GM21423 (cell line): Measurements from ENCODE around the gene TOPAZ1.
A peak's percentile ranks its signal among the peaks of the same experiment; 100 is the strongest.

Experiments used
- ATAC-seq: cut with Tn5 transposase; IDR thresholded peaks from one replicate; pipeline ENCODE4 v1.9.1; 2021; ENCODE audit warnings: mild to moderate bottlenecking, moderate library complexity; ENCODE audit not compliant: unreplicated experiment

TOPAZ1 gene

DNA sequence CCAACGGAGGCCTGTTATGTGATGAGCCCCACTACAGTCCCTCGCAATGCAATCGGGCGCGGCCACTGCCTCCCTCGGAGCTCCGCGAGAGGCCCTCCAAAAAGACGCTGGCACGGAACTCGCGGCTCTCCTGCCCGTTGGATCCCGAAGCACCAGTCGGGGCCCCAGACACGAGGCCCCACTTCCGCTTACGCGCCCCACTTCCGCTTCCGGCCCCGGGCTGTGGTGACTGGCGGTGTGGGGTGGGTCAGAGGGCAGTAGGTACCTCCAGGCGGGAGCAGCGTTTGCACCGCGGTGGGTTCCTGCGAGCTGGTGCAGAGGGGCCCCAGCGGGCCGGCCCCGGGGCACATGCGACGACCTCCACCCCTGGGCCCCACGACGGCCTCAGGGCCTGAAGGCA is at the start of gene TOPAZ1:
Gene TOPAZ1, plus strand, starts transcription at position 181 of the 400 bp plus-strand sequence. Its CDS starts 168 bp downstream, at position 349.
- no peak for ATAC-seq

DNA sequence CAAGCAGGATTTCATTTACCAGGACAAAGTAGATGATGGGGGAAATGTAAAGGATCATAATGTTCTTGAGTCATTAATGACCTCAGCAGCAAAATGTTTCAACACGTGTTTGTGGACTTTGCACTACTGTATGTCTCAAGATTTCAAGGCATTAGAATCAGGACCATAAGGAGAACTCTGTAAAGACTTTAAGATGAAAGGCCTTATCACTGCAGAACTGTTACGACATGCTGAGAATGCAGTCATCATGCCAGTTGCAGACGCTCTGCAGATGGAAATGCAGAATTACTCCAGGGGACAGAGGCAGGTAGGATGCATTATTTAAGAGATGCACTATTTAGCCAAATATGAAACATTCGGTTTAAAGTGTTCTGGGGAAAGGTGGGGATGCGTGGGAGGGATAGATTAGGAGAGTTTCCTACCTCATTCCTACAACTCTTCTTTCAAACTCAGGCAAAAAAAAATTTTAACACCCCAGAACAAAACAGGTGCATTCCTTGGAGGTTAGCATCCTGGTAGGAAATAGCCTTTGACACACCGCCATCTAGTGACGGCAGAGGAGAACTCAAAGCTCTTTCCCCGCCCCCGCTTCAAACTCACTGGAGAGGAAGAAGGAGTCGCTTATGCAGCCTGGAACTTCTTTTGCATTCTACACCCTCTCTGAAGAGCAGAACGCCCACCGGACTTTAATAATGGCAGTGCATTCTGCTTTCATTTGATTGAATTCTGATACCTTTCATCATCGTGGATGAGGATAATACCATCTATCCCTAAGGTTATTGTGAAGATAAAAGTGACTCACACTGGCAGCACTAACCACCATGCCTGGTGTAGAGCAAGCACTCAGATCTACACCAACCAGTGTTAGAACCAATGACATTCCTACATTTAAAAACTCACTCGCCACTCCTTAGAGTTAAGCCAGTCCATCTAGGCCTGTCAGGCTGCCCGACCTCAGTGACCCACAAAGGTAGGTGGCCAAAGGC is 43.1 kb upstream of the TOPAZ1 start:
- no peak for ATAC-seq

DNA sequence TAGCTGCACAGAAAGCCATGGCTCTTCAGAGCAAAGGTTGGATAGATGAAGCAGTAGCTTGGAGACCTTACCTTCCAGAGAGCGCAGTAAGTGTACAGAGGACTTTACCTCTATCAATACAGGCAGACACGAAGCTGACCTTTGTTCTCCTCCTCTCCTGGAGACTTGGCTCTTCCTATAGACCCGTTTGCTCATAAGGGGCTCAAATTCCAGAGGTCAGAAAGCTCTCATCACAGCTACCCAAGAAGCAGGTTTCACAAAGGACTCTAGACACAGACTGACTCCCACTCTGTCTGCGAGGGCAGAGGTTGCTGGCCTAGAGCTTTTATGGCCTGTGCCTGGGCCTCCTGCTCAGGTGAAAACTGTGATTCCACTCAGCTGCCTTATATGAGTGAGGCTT is 35.4 kb upstream of the TOPAZ1 start:
- ATAC-seq: no peak

DNA sequence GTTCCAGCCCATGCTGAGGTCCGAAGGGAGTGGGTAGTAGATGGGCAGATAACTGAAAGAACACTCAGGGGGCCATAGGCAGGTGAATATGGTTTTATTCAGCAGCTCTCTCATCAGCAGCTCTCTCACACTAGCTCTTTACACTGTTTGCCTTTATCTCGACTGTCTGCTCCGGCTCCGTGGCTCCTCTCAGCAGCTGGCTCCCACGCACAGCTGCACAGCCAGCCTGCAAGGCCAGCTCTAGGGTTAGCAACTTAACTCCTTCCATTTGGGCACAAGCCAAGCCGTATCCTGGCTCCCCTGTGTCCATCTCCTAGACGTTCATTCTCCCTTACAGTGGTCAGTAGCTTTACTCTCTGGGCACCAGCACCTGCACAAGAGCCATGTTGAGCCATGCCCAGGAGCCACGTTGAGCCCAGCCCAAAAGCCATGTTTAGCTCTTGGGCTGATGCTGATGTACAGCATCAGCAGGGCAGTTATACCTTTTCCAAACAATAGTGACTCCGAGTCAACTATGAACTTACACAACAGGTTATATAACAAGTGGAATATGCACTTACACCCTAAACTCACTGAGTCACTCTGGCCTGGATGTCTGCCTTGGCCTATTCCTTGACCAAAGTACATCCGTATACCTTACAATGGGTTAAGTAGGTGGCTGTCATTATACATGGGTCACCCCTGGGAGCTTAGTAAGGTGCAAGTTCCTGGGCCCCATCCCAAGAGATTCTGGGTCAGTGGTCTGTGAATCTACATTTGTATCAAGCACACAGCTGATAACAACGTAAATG is 34.6 kb upstream of the TOPAZ1 start:
- no peak for ATAC-seq

DNA sequence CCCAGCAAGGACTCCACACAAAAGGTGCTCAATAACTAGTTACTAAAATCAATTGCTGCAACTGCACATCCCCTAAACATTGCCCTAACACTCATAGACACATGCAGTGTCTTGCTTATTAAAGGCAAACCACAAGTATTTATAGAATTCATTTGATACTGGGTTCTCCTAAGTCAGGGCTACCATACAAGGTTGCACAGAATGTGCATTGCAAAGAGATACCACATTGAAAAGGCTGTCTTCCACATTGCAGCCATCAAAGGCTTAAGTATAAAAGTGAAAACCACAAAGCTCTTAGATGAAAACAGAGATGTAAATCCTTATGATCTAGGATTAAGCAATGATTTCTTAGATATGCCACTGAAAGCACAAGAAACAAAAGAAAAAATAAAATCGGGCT is 33.6 kb upstream of the TOPAZ1 start:
- no peak for ATAC-seq

DNA sequence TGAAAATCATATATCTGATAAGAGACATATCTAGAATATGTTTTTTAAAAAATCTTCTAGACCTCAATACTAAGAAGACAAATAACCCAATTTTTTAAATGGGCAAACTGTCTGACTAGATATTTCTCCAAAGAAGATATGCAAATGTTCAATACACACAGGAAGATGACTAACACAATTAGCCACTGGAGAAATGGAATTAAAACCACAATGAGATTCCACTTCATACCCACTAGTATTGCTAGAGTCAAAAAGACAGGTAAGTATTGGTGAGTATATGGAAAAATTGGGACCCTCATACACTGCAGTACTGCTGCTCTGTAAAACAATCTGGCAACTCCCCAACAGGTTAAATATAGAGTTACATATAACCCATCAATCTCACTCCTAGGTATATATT is 33.1 kb upstream of the TOPAZ1 start:
- ATAC-seq: no peak

DNA sequence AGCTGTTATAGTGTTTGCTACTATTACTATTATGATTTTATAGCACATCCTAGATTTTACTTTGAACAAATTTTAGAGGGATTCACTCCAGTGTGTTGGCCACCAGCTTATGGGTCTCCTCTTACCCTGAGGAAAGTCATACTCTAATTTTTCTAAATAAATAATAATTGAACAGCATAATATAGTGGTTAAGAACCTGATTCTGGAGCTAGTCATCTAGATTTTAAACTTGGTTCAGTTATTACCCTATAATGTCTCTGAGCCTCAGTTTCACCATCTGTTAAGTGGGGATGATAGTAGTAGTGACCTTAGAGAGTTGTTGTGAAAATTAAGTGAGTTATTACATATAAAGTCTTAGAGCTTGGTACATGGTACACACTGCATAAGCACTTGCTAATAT is 30.7 kb upstream of the TOPAZ1 start:
- ATAC-seq: no peak

DNA sequence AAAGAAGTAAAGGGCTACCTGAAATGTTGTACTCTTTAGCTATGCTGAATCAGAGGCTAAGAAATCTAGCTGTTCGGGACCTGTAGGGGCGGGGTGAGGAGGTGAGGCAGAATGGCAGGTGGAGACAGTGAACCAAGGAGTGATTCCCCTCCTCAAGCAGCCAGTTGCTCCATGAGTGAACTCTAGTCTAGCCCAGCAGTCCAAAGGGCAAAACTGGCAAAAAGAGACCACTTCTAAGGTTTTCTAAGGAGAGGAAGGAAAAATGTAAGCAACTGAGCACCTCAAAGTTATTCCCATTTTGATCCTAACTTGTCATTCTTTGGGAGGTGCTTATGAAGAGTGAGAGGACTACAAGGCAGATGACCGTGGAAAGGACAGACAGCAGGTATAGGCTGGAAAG is 19.3 kb upstream of the TOPAZ1 start:
- ATAC-seq: no peak

DNA sequence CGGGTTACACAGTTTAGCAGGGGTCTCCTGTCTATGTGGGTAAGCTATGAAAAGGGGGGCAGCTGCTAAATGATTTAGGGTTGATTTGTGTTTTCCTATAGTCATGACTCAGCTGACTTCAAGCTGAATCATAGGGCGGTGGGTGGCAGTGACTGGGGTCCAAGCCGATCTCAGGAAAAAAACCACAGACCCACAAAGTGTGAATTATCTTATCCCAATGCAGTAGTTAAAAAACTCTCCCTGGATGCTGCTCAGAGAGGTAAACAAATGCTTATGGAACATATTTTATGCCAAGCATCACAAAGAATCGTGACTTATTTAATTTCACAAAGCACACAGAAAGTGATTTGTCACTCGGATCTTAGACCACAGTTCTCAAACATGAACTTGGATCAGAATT is 18.4 kb upstream of the TOPAZ1 start:
- no peak for ATAC-seq

DNA sequence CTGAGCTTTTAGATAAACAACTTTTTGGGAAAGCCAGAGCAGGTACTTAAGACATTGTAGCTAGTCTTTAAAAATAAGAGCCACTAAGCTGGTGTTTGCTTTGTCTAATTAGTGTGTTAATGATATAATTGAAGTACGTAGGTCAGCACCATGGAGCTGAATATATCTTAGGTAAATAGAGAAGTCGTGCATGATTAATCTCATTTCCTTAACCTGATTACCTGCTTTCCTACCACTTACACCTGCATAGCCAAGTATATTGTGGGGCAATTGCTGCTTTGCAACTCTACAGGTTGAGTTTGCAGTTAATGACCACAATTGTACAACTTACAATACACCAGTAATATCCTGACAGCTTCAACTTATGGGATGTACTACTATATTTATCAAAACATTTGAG is 17.6 kb upstream of the TOPAZ1 start:
- ATAC-seq: no peak

DNA sequence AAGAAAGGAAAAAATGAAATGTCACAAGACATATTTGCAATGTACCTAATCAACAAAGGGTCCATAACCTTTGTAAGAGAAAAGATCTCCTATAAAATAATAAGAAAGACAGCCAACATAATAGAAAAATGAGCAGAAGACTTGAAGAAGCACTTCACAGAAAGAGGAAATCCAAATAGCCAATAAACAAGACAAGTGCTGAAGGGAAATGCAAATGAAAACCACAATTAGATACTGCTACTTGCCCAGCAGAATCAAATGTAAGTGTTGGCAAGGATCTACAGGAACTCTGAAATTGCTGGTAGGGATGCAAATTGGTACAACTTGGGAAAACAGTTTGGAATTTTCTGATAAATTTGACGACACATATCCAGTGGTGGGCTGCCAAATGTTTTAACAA is 15.1 kb upstream of the TOPAZ1 start:
- no peak for ATAC-seq

DNA sequence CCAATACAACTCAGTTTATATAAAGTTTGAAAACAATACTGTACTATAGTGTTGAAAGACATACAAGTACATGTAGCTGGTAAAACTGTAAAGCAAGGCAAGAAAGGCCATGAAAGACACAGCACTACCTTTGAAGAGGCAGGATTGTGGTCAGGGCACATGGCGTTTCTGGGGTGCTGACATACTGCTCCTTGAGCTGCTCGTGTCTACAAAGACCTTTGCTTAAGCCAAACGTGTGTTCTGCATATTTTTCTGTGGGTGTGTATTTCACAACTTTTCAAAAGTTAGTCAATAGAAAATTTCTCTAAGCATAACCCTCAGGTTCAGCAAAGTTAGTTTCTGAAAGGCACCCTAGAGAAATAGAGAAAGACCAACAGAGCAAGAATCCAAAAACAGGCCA is 14.1 kb upstream of the TOPAZ1 start:
- ATAC-seq: no peak

DNA sequence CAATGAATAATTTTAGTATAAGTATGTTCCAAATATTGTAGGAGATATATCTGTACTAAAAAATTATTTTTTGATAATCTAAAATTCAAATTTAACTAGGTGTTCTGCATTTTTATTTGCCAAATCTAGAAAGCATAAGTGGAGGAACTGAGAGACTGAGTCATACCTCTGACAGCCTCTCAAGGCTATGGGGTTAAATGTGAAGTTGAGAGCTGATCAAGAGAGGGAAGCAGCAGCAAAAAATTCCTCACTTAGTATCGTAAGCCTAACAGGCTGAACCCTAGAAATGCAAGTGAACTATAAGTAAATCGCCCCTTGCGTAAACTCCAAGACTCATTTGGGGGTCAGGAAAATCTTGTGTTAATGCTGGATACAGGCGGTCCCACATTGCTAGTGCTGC is 12.8 kb upstream of the TOPAZ1 start:
- no peak for ATAC-seq

DNA sequence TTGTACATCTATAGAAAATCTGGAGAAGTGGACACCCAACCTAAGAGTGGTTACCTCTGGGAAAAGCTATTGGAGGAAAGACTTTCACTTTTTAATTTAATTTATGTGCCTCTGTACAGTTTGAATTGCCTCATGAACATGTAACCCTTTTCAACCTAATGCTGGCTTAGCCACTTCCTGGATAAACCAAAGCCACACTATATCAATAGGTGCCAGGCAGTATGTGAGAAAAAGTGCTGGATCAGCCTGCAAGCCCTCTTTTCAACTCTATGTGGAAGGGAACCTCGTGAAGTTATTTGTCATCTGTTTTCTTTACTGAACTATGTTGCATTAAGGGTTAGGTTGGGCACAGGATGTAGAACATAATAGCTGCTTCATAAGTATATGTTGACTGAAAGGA is 9.3 kb upstream of the TOPAZ1 start:
- ATAC-seq: no peak

DNA sequence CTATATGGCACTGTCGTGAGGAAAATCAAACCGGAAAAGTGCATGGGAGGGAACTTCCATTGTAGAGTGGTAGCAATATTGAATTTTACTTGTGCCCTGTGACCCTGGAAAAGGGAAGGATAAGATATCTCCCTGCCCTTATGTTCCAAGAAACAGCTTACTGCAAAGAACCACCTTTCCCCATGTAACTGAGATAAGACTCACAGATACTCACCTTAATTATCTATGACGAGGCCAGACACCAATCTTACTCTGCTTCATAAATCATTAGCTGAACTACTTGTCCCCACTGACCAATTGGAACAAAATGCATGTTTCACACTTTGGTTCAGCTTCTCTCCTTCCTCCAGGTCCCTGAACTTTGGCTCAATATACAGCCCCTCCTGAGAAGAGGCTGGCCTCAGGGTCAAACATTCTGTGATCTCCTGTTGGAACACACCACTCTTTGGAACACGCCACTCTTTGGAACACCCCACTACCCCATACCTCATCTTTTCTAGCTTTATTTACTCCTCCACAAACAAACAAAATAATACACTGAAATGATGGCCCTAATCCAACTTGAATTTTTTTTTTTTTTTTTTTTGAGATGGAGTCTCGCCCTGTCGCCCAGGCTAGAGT is 6.9 kb upstream of the TOPAZ1 start:
- no peak for ATAC-seq

DNA sequence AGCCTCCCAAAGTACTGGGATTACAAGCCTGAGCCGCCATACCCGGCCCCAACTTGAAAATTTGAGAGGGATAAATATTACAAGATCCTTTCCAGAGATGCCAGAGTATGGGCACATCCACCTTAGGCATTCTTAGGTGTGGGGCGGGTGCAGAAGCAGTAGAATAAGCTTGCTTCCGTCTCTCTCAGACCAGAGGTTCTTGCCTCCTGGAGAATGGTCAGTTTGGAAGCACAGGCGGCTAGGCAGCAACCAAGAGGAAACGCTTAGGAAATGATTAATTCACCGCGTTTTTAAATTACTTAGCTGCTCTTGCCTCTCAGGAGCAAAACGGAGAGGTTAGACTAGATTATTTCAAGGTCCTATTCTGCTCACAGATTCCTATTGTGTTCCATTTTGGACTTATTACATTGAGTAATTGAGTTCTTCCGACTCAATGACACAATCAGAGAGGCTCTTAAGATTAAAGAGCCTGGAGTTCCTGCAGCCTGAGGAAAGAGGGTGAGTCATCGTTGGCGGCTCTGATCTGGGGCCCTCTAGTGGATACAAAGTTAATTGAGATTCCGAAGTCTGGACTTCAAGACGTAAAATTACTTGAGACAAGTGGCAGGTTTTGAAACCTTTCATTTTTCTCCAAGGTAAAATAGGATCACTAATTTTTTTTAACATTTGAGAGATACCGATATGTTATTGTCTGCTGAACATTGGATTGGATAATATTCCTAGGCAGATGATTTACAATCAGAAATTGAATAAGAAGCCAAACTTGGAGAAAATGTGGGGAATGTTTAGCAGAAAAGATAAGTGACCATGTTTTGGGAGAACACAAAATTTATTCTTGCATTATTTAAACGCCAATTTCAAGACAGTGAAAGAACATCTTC is 5.8 kb upstream of the TOPAZ1 start:
- ATAC-seq: peak; percentile 62

DNA sequence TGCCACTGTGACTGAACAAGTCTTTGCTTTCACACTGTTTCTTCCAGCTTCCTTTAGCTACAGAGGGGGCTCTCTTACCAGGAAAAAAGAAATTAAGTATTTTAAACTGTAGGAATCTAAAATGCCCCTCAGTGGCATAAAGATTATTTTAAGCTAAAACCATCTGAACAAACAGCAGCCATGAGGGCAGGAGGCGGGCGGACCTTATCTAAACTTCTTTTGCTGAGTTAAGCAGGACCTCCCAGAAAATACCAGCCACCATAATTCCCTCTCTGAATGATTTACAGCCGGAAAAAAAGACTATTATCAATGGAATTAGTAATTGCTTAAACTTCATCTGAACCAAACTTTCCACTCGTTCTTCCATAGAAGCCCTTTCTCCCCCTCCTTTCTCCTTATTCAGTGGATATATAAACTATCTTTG is 5.2 kb upstream of the TOPAZ1 start:
- no peak for ATAC-seq

DNA sequence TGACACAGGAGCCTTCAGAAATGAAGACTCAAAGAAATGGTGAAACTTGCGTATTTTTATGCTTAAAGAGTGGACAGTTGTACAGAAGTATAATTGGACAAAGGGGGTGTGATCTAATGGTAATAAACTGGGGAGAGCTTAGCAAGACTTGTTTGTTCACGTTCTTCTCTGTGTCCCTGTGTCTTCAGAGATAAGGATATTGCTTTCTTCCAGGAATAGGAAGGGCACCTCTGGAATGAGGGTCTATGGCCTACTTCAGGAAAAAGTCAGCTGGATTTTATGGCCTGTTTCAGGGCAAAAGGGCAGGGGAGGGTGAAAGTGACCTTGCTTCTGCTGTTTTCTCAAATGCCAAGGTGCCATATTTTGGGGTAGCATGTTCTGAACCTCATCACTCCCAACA is 4.5 kb upstream of the TOPAZ1 start:
- no peak for ATAC-seq

DNA sequence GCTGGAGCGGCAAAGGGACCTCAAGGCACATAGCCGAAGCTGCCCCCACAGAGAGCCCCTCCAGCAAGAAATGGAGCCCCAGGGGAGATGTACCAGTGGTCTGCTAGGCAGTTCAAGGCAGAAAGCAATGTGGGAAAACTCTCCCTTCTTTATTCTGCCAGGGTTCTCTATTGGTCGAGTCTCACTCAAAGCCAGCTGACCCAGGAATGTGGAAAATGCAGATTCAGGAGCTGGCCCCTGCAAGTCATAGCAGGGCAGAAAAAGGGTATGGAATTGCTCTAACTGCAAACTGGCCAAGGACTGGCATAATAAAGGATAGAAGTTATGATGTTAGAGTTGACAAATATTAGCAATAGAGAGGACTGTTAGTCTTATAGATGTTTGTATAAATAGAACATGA is 4.0 kb upstream of the TOPAZ1 start:
- ATAC-seq: no peak

DNA sequence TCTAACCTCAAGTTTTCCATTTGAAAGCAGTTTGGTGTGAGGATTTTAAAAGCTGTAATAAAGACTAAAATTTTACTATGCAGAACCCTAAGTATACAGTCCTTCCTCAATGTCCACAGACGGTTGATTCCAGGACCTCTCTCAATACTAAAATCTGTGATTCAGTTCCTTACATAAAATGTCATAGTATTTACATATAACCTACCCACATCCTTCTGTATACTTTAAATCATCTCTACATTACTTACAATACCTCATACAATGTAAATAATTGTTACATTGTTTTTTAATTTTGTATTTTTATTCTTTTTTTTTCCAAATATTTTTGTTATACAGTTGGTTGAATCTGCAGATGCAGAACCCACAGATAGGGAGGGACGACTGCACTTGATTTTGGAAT is 2.8 kb upstream of the TOPAZ1 start:
- ATAC-seq: no peak

DNA sequence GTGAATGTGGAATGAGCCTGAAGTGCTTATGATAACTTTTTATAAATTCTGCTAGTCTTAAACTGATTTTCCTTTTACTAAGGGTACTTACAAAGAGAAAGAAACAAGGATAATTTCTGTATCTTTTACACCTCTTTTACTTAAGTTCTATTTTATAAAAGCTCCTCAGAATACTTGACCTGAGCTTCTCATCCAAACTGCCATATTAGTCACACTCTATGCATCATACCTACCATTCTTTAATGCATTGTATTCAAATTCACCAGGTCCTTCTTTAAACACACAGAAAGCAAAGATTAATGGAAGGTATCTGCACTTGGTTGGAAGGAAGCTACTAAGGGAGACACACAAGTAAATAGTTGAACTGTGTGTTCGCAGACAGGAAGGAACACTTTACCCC is 1.6 kb upstream of the TOPAZ1 start:
- ATAC-seq: no peak
